ENCODE measurements around the gene TCIRG1.

- TF ChIP-seq ESRRG (CRISPR knock-in tag; IDR thresholded peaks at IDR 0.05) (no peak), CSDC2 (CRISPR knock-in tag; IDR thresholded peaks at IDR 0.05) (no peak), TCF4 (CRISPR knock-in tag; IDR thresholded peaks at IDR 0.05; ENCODE audit: borderline replicate concordance) (no peak), RARB (CRISPR knock-in tag; IDR thresholded peaks at IDR 0.05) (no peak), PATZ1 (CRISPR knock-in tag; IDR thresholded peaks at IDR 0.05; ENCODE audit: borderline replicate concordance) (no peak), GLIS3 (CRISPR knock-in tag; IDR thresholded peaks at IDR 0.05) (no peak), ZC3H10 (CRISPR knock-in tag; IDR thresholded peaks at IDR 0.05) (no peak), ZNF565 (CRISPR knock-in tag; conservative IDR thresholded peaks at IDR 0.05; ENCODE audit: low read depth) (no peak), TSHZ2 (CRISPR knock-in tag; IDR thresholded peaks at IDR 0.05) (no peak), SNAI2 (CRISPR knock-in tag; IDR thresholded peaks at IDR 0.05) (no peak), ARNTL (CRISPR knock-in tag; IDR thresholded peaks at IDR 0.05; ENCODE audit: borderline replicate concordance, low read depth) (no peak), ISL1 (CRISPR knock-in tag; IDR thresholded peaks at IDR 0.05) (no peak)
These were observed 9.9 kb upstream of the TCIRG1 start for GRCh38 chr11:68028802-68029545.

Data from SK-N-SH treated with all-trans-retinoic acid at 6 μM for 48 hours (cell line).